Transverse colon (tissue), 4 donors: Measurements from ENCODE around the gene LOXL1. TPM values are rescaled to one million over a fixed set of nuclear protein-coding genes. Genes with fewer than 3 reads are reported as not detected.

Experiments used
- DNase-seq: peaks from one replicate; pipeline ENCODE4 v3.0.0-alpha.2; 2019
- H3K27ac ChIP-seq, 4 donors: fragments of 200-600 bp; sonication (generic); 2 replicates each; pipeline ENCODE4 v1.5.1; 2016 to 2018; ENCODE audit warnings: inconsistent platforms in 4 of 4
- H3K27me3 ChIP-seq: fragments of 200-600 bp; sonication (generic); 2 replicates; pipeline ENCODE4 v1.5.1; 2017; ENCODE audit warnings: inconsistent platforms
- H3K36me3 ChIP-seq, 4 donors: fragments of 200-600 bp; sonication (generic); 2 replicates each; pipeline ENCODE4 v1.5.1; 2017 to 2019; ENCODE audit warnings: inconsistent platforms in 4 of 4
- H3K4me1 ChIP-seq, 4 donors: fragments of 200-600 bp; sonication (generic); 2 replicates each; pipeline ENCODE4 v1.5.1; 2017 to 2020; ENCODE audit warnings: inconsistent platforms in 4 of 4
- H3K4me3 ChIP-seq, 4 donors: fragments of 200-600 bp; sonication (generic); 1 replicate in 1 of 4; 2 replicates in 3 of 4; pipeline versions ENCODE4 v1.5.1 to v1.6.1; 2017 to 2019; ENCODE audit warnings: inconsistent platforms in 4 of 4
- H3K9me3 ChIP-seq, 2 donors: fragments of 200-600 bp; sonication (generic); 2 replicates each; pipeline ENCODE4 v1.5.1; 2017 to 2019; ENCODE audit warnings: inconsistent platforms in 2 of 2
- EP300 ChIP-seq: sonication (generic); formaldehyde crosslinking; IDR thresholded peaks from one replicate; pipeline ENCODE4 v1.6.1; 2017; ENCODE audit warnings: antibody characterized with exemption, low read depth
- POLR2A ChIP-seq: fragments of 450-650 bp; IDR thresholded peaks from one replicate; pipeline ENCODE4 v1.6.1; 2016; ENCODE audit warnings: antibody characterized with exemption, mild to moderate bottlenecking, moderate library complexity
- POLR2AphosphoS5 ChIP-seq, 3 donors: sonication (generic); formaldehyde crosslinking; IDR thresholded peaks; one replicate each; pipeline ENCODE4 v1.6.1; 2016; ENCODE audit warnings: antibody characterized with exemption in 3 of 3
- WGBS, 2 donors: methylation state at CpG; one replicate each; pipeline ENCODE4 v1.1.5; 2018; ENCODE audit warnings: low coverage in 1 of 2; 5-methylcytosine and 5-hydroxymethylcytosine counted together
- in situ Hi-C, 4 donors: fragments of 200-750 bp; cut with MboI; loops; one replicate each; pipeline versions ENCODE4 v1.15.0 to v1.15.1; 2017; ENCODE audit warnings: low sequenced_read_pairs in 3 of 4, low pct_ligation_motif_present in 1 of 4, low pct_unique_long_range_greater_than_20kb in 1 of 4
- intact Hi-C: fragments of 100-400 bp; cut with DNase I; formaldehyde crosslinking; loops from one replicate; pipeline ENCODE4 v1.15.1; 2023; ENCODE audit warnings: low total_unique reads
- total RNA-seq, 4 donors: library from RNA; depleted of rRNA; stranded (reverse); fragments of >200 nt; gene quantifications; one replicate each; pipeline ENCODE4 v1.1.0, GENCODE V29; 2016
- TF ChIP-seq, protein P1 (sequence below), 5 experiments: fragments of 200-600 bp in 3 of 5; fragments of 450-650 bp in 2 of 5; sonication (generic) in 3 of 5; IDR thresholded peaks; 1 replicate in 2 of 5; 2 replicates in 3 of 5; pipeline ENCODE4 v1.5.1; 2016 to 2017; ENCODE audit warnings: antibody characterized with exemption in 5 of 5, inconsistent platforms in 3 of 5, mild to moderate bottlenecking in 2 of 5, moderate library complexity in 1 of 5

Gene LOXL1
- total RNA-seq, 4 donors from 2014 or later: 1.8 to 6.8 (median 1.9) TPM; not detected in 1

DNA sequence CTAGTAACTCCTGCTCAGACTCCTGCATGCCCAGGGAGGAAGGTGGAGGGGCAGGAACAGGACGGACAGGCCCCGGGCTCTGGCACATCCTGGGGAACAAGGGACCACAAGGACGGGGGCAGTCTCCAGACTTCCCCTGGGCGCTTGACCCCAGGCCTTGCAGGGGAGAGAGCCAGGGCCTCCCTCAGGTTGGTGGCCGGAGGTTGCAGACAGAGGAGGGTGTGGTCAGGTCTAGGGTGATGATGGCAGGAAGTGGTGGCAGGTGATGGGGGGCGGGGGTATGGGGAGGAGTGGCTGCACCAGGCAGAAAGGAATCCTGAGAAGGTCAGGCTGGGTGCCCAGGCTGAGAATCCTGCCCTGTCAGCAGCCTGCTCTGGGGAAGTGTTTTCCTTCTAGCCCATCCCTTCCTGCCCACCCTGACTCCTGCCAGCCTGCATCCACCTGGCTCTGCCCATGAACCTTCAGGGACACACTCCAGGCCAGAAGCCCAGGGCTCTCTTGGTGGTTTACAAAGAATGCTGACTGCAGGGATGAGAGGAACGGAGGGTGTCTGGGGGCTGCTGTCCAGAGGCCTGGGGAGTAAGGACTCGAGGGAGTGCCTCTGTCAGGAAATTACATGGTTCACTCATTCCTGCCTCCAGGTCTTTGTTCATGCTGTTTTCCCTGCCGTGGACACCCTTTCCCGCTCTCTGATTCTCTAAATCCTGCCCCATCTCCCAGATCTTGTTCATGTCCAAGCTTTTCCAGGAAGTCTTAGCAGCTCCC is 15.8 kb downstream of the LOXL1 start:
- in situ Hi-C loops: loop anchor here in 1 of 4 donors (25.0 kb wide), 1 partner anchor 370 kb away; no protein-coding TSS in a partner anchor
- H3K27me3 ChIP-seq: no peaks in the 10 kb centered on the region
- DNase-seq: no peak
- no peaks in the 10 kb centered on the region for H3K36me3 ChIP-seq
- H3K4me3 ChIP-seq: no peak overlapping the region
- intact Hi-C loops: no loop called here
- 60 to 70% methylated on average over 3 to 10 of the region's 10 CpGs for WGBS, 2 donors
- H3K27ac ChIP-seq: no peak overlapping the region
- no peaks in the 10 kb centered on the region for H3K9me3 ChIP-seq
- TF ChIP-seq POLR2AphosphoS5 (IDR thresholded peaks at IDR 0.05) (no peak), POLR2A (no peak), EP300 (no peak)
- TF ChIP-seq, protein P1, sequence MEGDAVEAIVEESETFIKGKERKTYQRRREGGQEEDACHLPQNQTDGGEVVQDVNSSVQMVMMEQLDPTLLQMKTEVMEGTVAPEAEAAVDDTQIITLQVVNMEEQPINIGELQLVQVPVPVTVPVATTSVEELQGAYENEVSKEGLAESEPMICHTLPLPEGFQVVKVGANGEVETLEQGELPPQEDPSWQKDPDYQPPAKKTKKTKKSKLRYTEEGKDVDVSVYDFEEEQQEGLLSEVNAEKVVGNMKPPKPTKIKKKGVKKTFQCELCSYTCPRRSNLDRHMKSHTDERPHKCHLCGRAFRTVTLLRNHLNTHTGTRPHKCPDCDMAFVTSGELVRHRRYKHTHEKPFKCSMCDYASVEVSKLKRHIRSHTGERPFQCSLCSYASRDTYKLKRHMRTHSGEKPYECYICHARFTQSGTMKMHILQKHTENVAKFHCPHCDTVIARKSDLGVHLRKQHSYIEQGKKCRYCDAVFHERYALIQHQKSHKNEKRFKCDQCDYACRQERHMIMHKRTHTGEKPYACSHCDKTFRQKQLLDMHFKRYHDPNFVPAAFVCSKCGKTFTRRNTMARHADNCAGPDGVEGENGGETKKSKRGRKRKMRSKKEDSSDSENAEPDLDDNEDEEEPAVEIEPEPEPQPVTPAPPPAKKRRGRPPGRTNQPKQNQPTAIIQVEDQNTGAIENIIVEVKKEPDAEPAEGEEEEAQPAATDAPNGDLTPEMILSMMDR (IDR thresholded peaks at IDR 0.05): no peak
- no peaks in the 10 kb centered on the region for H3K4me1 ChIP-seq

DNA sequence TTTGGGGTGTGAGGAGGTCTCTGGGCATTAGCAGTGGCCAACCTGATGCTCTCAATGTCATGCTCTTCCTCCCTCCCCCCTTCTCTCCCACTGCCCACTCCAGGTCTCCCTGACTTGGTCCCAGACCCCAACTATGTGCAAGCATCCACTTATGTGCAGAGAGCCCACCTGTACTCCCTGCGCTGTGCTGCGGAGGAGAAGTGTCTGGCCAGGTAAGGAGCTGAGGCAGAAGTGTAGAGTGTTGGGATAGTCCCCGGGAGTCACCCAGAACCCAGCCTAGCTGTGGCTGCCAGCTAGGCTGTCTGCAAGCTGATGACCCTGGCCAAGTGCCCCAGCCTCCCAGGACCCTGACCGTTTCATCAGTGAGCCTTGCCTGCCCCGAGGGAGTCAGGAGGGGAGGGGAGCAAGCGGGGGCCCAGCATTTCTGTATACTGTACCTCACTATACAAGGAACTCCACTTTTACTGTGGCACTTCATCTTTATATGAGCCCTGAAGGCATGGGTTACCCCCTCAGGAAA is 16.5 kb downstream of the LOXL1 start:
- 74% methylated on average over 6 of the region's 6 CpGs; no CpG with 5 or more reads in 1 of the 2 donors for WGBS, 2 donors
- in situ Hi-C loops (loop anchor here in 1 of 4 donors (25.0 kb wide), 1 partner anchor 369 kb away; no protein-coding TSS in a partner anchor), intact Hi-C loops (no loop called here)
- TF ChIP-seq POLR2A: no peak
- no peak for TF ChIP-seq EP300
- TF ChIP-seq, protein P1 (IDR thresholded peaks at IDR 0.05): no peak
- no peak for TF ChIP-seq POLR2AphosphoS5 (IDR thresholded peaks at IDR 0.05)
- DNase-seq: no peak
- Histone ChIP-seq H3K9me3 (no peaks in the 10 kb centered on the region), H3K27ac (no peak overlapping the region), H3K4me1 (no peaks in the 10 kb centered on the region), H3K27me3 (no peaks in the 10 kb centered on the region), H3K4me3 (no peak overlapping the region), H3K36me3 (no peaks in the 10 kb centered on the region)

DNA sequence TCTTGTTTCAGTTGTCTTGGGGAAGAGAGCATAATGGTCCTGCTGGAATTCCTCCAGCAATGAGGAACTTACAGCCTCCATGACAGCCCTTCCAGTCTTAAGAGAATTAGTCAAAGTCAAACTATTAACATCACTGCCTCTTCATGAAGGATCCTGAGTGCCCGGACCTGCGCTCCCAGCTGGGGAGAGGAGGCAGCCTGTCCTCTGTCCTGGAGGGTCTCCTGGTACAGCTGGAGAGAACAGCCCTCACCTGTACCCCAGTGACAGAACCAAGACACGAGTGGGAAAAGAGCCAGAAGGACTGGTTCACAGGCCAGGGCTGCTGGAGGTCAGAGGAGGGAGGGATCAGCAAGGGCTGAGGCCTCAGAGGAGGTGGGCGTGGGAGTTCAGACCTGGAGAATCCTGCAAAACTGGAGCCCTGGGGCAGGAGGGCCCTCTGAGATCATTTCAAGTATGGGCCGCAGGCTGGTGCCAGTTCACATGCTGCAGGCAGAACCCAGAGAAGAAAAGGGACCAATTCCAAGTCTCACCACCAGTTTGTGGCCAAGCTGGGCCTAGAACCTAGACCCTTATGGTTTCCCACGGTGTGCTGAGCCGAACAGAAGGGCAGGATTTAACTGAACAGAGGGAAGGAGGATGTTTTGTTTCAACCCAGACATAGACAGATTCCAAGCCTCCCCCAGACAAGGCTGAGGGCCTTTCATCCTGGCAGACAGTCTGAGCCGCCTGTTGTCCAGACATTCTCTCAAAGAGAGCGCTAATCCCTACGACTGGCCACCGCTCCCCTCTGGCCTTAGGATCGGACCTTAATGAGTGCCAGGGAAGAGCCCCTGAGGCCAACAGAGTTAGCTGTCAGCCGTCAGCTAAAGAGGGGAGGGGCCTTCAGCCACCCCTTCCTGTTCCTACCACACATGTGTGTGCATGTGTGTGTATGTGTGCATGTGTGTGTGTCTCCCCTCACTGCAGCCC is 18.2 kb downstream of the LOXL1 start:
- no peaks in the 10 kb centered on the region for H3K36me3 ChIP-seq
- H3K27me3 ChIP-seq: no peaks in the 10 kb centered on the region
- intact Hi-C loops (no loop called here), in situ Hi-C loops (loop anchor here in 1 of 4 donors (25.0 kb wide), 1 partner anchor 368 kb away; no protein-coding TSS in a partner anchor)
- H3K4me1 ChIP-seq: no peaks in the 10 kb centered on the region
- DNase-seq: no peak
- WGBS, 2 donors: 78% methylated on average over 13 of the region's 13 CpGs; no CpG with 5 or more reads in 1 of the 2 donors
- no peak for TF ChIP-seq POLR2AphosphoS5 (IDR thresholded peaks at IDR 0.05)
- H3K9me3 ChIP-seq: no peaks in the 10 kb centered on the region
- H3K27ac ChIP-seq: no peak overlapping the region
- no peak overlapping the region for H3K4me3 ChIP-seq

- Histone ChIP-seq H3K9me3 (no peaks in the 10 kb centered on the region), H3K4me3 (no peak overlapping the region), H3K4me1 (no peaks in the 10 kb centered on the region), H3K27me3 (no peaks in the 10 kb centered on the region), H3K27ac (no peak overlapping the region), H3K36me3 (no peaks in the 10 kb centered on the region)
- no peak for DNase-seq
- in situ Hi-C loops: loop anchor here in 1 of 4 donors (25.0 kb wide), 1 partner anchor 367 kb away; no protein-coding TSS in a partner anchor
- WGBS, 2 donors: 86% methylated on average over 4 of the region's 4 CpGs; no CpG with 5 or more reads in 1 of the 2 donors
- intact Hi-C loops: no loop called here
- no peak for TF ChIP-seq EP300
- TF ChIP-seq, protein P1 (IDR thresholded peaks at IDR 0.05): no peak
- TF ChIP-seq POLR2A: no peak
- no peak for TF ChIP-seq POLR2AphosphoS5 (IDR thresholded peaks at IDR 0.05)
These were observed 18.9 kb downstream of the LOXL1 start for GRCh38 chr15:73945130-73945508.
